NCI-H1436 treated with DMSO at 0.1 percent for 48 hours (cell line): ENCODE results near the gene TPRG1L.
"Not testable (repeated sequence)": the region's sequence is repeated elsewhere in the genome, so short reads cannot be mapped to it uniquely, and the experiment has no call there.

ENCODE experiments used
- DNase-seq: peaks from one replicate; lab custom pipeline; 2025; lab: John Stamatoyannopoulos, UW

Gene TPRG1L

GRCh38 chr1:3624200-3625136, at the start of gene TPRG1L:
TSS of gene TPRG1L (plus strand) at chr1:3625015. CDS start at chr1:3625073, 58 bp downstream.
- DNase-seq = peak; percentile 78

GRCh38 chr1:3575515-3575914, 49.3 kb upstream of the TPRG1L start:
- not testable (repeated sequence) for DNase-seq

- DNase-seq = no peak
These were observed 48.8 kb upstream of the TPRG1L start for GRCh38 chr1:3575993-3576392.

- DNase-seq = no peak
These were observed 47.5 kb upstream of the TPRG1L start for GRCh38 chr1:3577300-3577699.

- no peak for DNase-seq
These were observed 46.9 kb upstream of the TPRG1L start for GRCh38 chr1:3577711-3578432.

GRCh38 chr1:3578433-3578805, 46.4 kb upstream of the TPRG1L start:
- no peak for DNase-seq

- no peak for DNase-seq
These were observed 45.9 kb upstream of the TPRG1L start for GRCh38 chr1:3578906-3579305.

GRCh38 chr1:3579626-3580025, 45.2 kb upstream of the TPRG1L start:
- DNase-seq = no peak

GRCh38 chr1:3580231-3580630, 44.6 kb upstream of the TPRG1L start:
- no peak for DNase-seq

- DNase-seq = no peak
These were observed 43.3 kb upstream of the TPRG1L start for GRCh38 chr1:3581296-3582036.

GRCh38 chr1:3583751-3584150, 41.1 kb upstream of the TPRG1L start:
- DNase-seq = not testable (repeated sequence)

GRCh38 chr1:3584915-3585314, 39.9 kb upstream of the TPRG1L start:
- no peak for DNase-seq

- not testable (repeated sequence) for DNase-seq
These were observed 39.4 kb upstream of the TPRG1L start for GRCh38 chr1:3585353-3585868.

- DNase-seq = no peak
These were observed 38.8 kb upstream of the TPRG1L start for GRCh38 chr1:3585940-3586568.

- DNase-seq = no peak
These were observed 37.6 kb upstream of the TPRG1L start for GRCh38 chr1:3586986-3587759.

- DNase-seq = no peak
These were observed 36.4 kb upstream of the TPRG1L start for GRCh38 chr1:3588395-3588794.

- DNase-seq = no peak
These were observed 34.6 kb upstream of the TPRG1L start for GRCh38 chr1:3590139-3590763.

- no peak for DNase-seq
These were observed 33.6 kb upstream of the TPRG1L start for GRCh38 chr1:3590951-3591865.

GRCh38 chr1:3593334-3593733, 31.5 kb upstream of the TPRG1L start:
- no peak for DNase-seq
